GM21381 (cell line): ENCODE measurements around the gene SPOUT1.
"Not testable (repeated sequence)": the region's sequence is repeated elsewhere in the genome, so short reads cannot be mapped to it uniquely, and the experiment has no call there.

ENCODE experiments used
- ATAC-seq: cut with Tn5 transposase; IDR thresholded peaks from one replicate; pipeline ENCODE4 v1.9.1; 2021; ENCODE audit warnings: mild to moderate bottlenecking, moderate library complexity; ENCODE audit not compliant: unreplicated experiment

The SPOUT1 gene

DNA sequence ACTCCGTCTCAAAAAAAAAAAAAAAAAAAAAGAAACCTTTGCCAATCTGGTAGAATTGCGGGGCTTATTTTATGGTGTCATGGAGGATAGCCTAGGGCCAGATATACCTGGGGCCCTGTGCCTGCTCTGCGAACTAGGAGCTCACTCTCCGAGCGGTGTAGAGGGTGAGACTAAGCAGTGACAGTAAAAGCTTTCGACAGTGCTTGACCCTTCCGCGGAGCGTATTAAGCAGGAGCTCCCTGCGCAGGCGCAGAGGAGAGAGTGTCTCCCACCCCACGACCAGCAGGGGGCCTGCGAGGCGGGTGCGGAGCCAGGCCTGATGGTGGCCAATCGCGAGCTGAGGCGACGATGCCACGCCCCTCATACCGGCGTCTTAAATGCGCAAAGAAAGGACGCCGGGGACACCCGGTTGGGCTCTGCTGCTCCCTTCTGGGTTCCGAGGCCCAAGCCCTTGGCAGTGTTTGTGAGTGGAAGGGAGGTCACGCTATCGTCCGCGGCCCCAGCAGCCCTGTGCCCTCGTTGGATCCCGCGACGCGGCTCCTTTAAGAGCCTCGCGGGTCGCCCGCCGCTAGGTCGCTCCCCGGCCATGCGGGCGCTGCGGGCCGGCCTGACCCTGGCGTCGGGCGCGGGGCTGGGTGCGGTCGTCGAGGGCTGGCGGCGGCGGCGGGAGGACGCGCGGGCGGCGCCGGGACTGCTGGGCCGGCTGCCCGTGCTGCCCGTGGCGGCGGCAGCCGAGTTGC lies 11.3 kb downstream of the SPOUT1 start, which contains the start of gene ENDOG:
ENDOG (plus strand) TSS at position 402 of the 740 bp plus-strand sequence; CDS start at position 587, 185 bp downstream.
- peak; percentile 93 for ATAC-seq

DNA sequence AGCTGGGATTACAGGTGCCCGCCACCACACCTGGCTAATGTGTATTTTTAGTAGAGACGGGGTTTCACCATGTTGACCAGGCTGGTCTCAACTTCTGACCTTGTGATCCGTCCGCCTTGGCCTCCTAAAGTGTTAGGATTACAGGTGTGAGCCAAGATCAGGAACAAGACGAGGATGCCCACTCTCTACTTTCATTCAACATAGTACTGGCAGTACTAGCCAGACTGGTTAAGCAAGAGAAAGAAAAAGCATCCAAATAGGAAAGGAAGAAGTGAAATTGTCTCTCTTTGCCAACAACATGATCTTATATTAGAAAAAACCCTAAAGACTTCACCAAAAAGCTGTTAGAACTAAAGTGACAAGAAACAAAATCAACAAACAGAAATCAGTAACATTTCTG lies 18.7 kb downstream of the SPOUT1 start:
- ATAC-seq: no peak

DNA sequence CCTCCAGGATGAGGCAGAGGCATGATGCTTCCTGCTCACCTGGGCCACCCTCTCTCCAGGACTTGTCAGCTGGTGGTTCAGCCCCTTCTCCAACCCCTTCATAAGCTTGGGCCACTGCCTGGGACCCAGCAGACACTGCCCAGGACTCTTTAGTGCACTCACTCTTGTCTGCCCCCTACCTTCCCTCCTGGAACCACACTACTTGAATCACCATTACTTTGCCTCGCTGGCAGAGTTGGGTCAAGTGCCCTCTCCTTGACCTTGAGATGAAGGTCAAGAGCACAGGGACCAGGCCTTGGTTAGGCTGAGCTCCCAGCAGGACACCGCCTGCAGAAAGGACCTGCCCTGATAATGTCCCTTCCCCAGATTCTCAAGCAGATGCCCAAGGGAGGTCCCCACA lies 19.8 kb downstream of the SPOUT1 start:
- no peak for ATAC-seq

DNA sequence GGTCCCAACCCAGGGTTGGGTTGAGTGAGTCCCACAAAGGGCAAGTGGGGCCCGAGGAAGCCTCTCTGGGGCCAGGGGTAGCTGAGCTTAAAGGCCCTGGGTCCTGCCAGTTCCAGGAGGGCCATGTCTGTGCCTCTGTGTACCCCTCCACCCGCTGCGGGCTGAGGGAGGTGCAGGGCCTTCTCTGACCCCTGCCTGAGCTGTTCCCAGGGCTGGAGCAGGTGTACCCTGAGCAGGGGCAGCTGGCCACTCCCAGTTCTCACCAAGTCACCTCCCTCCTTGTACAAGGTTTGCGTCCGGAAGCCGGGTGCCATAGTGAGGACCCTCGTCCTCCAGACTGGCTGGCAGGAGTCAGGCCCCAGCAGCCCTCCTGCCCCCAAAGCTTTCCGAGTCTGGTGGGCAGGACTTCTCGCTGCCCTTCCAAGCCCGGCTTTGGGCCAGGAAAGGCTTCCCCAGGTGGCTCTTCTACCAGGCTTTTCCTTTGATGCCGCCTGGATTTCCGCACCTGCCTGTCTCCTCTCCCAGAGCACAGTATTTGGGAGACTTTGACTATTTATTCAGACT lies 20.5 kb downstream of the SPOUT1 start:
- no peak for ATAC-seq

DNA sequence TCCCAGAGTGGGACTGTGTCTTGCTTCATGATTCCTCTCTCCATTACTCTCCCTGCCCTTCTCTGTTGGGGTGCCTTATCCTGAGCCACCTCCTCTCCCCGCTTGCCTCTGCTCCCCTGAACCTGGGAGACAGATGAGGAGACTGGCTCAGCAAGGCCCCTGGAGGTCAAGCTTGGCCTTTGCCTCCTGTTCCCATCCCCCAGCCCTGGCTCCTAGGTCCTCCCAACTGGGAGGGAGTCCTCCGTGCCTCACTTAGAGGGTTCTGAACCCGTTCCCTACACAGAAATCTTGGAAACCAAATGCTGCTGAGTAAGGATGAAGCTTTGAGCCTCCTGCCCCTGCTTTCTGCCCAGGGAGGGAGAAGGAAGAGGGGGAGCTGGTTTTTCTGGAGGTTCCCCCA lies 21.1 kb downstream of the SPOUT1 start:
- ATAC-seq: no peak

DNA sequence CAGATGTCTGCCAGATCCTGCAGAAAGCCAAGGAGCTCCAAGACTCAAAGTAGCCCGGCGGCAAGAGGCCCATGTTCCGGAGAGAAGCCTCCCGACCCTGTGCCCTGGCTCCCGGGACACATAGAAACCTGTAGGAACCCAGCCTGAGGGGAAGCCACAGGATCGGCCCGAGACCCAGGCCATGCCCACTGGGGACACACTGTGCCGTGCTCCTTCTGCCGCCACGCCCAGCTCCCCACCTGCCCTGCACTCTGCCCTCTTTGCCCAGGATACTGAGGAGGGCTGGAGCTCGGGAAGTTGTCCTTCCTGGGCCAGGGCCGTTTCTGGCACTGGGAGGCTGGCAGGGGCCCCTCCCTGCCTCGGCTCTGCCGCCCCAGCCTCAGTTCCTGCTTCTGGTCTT lies 21.8 kb downstream of the SPOUT1 start:
- no peak for ATAC-seq

DNA sequence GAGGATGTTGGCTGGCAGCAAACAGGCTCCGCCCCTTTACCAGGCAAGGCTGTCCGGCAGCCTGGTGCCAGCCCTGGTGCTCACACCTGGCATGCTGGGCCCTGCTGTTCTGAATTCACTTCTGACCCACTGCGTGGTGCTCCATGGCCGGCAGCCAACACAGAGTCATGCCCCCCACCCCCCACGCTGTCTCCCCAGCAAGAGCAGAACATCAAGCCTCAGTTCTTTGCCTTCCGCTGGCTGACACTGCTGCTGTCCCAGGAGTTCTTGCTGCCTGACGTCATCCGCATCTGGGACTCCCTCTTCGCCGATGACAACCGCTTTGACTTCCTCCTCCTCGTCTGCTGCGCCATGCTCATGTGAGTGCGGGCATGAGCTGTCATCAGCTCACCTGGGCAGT lies 23.9 kb downstream of the SPOUT1 start:
- no peak for ATAC-seq

DNA sequence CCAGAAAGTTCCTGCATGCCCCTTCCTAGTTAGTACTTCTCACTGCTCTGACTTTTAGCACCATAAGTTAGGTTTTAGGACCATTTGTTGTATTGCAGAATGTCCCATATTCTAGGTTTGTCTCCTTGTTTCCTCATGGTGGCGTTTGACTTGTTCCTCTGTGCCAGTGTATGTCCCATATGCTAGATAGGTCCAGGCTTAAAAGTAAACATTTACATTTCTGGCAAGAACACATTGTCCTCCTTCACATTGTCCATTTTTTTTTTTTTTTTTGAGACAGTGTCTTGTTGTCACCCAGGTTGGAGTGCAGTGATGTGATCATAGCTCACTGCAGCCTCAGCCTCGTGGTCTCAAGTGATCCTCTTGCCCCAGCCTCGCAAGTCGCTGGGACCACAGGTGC lies 27.1 kb downstream of the SPOUT1 start:
- ATAC-seq: no peak

DNA sequence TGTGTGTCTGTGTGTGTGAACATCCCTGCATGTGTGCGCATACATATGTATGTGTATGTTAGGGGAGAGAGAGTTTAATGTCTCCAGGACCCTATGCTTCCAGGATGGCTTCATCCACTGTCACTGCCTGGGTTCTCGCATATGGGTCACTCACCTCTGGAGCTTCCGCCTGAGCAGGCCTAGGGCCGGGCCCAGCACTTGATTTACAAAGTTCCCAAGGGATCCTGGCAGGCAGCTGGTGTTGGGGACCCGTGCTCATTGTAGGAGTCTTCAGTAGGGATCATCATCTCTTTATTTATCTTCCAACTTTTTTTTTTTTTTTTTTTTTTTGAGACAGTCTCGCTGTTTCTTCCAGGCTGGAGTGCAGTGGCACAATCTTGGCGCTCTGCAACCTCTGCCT lies 29.5 kb downstream of the SPOUT1 start:
- no peak for ATAC-seq

DNA sequence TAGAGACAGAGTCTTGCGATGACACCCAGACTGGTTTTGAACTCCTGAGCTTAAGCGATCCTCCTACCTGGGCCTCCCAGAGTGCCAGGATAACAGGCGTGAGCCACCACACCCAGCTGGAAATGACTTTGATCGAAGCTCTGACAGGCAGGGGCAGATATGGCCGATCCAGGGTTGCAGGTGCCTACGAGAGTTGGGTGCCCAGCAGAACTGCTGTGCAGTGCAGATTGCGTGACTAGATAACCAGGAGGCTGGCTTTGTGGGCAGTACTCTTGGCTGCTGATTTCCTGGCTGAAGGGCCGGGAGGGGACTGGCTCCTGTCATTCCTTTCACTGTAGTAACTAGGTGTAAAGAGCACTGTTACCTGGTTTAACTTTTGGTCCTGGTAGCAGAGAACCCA lies 30.7 kb downstream of the SPOUT1 start:
- ATAC-seq: no peak

DNA sequence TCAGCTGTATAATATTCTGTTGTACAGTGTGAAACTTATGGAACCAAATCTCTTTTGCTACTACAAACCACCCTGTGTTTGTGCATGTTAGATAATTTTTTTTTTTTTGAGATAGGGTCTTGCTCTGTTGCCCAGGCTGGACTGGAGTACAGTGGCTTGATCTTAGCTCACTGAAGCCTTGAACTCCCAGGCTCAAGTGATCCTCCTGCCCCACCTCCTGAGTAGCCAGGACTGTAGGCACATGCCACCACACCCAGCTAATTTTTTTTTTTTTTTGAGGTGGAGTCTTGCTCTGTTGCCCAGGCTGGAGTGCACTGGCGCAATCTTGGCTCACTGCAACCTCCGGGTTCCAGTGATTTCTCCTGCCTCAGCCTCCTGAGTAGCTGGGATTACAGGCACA lies 34.6 kb downstream of the SPOUT1 start:
- not testable (repeated sequence) for ATAC-seq

DNA sequence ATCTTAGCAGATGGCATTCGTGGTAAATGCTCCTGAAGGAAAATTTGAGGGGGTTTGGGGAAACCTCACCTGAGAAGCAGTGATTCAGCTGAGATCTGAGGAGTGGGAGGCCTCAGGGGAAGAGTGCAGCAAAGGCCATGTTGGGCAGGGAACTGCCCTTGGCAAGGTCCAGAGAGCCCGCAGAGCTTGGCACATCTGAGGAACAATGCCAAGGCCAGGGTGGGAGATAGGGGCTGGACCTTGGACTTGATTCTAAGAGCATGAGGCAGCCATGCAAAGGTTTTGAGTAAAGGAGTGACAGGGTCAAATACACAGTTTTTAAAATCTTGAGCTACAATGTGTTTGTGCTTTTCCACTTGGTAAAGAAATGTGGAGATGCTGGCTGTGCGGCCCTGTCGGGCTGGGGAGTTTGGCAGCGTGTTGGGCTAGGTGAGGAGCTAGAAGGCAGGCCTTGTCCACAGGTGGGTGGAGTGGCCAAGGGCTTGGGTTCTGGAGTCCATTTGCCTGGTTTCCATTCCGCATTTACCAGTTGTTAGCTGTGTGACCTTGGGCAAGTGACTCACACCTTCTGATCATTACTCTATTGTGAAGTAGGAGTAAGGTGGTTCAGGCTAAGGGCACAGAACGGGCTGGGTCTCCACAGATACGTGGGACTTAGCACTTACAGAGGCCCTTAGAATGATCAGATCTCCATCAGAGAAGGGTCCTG lies 36.5 kb downstream of the SPOUT1 start:
- ATAC-seq: no peak

DNA sequence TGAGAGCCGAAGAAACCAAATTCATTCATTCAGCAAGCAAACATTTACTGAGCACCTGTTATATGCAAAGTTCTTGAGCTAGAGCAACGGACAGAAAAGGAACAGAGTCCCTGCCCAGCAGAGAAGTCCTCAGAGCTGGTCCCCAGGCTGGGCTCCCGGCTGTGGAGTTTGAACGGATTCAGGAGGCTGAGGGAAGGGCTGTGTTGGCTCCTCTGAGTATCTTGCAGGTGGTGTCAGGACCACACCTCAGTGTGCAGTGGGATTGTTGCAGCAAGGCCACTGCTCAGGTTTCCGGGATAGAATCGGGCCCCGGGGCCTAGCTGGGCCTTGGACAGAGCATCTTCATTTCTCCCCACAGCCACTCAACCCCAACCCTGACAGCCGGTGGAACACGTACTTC lies 37.5 kb downstream of the SPOUT1 start:
- ATAC-seq: no peak

DNA sequence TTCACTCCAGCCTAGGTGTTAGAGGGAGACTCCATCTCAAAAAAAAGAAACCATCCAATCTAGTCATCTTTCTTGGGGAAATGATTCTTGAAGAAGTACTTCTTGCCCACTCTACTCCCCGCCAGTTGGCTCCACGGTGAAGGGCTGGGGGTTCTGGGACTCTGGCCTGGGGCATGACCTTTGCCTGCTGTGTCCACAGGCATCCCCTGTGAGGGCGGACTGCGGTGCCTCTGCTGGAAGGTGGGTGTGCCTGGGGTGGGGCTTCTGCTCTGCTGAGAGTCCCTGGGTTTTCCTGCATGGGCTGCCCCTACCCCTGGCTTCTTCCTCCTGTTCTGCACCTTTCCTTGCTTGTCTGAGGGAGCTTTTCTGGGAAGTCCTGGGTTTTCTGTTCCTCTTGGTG lies 39.1 kb downstream of the SPOUT1 start:
- no peak for ATAC-seq

DNA sequence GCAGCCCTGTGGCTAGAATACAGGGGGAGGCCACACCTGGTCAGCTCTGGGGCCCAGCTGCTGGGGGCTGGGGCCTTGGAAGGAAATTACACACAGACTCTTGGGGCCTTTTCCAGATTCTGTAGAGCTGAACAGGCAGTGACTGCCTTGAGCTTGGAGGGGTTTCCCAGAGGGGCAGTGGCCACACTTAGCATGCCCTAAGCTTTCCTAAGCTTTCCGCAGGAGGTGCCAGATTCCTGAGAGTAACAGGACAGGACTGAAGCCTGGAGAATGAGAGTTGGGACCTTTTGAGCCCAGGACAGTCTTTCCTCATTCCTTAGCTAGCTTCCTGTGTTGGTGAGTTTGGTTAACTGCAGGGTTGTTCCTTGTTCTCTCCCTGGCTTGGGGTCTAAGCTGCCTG lies 41.1 kb downstream of the SPOUT1 start:
- ATAC-seq: no peak

DNA sequence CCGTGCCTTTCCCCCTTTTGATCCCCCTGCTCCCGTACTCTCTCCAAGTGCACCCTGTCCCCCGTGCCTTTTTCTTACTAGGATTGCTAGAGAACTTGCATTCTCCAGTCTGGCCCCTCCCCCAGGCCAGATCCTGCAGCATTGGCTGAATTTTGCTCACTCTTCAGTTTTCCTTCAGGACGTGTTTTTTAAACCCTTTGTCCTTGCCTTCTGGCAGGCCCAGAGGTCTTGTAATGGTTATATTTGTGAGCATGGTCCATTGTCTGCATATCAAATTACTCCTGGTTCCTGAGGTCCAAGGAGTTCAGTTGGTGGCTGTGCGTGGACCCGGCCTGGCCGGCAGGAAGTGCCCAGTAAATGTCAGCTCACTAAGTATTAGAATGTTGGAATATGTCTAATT lies 41.9 kb downstream of the SPOUT1 start:
- no peak for ATAC-seq

DNA sequence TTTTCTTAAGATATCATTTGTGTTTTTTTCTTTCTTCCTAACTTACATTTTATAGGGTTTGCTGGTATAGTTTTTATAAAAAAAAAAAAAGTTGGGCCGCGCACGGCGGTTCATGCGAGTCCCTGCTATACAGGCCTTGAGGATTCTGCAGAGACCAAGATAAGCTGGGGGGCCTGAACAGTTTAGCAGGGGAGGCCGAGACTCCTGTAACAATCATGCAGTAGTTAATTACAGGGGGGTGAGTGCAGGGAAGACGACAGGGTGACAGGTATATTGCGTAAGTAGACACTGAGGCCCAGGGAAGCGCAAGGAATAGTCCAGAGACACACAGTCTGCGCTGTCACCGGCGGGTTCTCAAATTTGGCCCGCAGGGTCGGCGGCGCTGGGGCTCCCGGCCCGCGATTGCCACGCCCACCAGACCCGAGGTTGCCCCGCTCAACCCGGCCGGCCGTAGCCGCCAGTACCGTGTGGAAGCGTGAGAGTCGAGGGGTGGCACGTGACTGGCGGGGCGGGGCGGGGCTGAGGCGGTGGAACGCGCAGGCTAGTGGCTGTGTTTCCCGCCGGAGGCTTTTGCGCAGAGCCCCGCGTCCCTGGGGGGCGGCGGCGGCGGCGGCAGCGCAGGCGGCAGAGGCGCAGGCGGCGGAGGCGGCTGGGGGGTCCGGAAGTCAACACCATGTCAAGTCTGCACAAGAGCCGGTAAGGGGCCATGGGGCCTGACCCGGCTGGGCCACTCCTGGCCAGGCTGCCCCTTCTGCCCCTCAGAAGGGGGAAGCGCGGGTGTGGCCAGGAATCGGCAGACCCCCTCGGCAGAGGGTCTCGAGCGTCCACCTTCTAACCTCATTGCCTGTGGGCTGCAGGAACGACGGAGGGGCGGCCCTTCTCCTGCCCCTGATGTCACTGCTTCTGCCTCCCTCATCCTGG lies 42.7 kb downstream of the SPOUT1 start, which contains the start of gene TBC1D13:
TBC1D13 (plus strand) TSS at position 573 of the 921 bp plus-strand sequence; CDS start at position 674, 101 bp downstream.
- ATAC-seq: peak; percentile 91

DNA sequence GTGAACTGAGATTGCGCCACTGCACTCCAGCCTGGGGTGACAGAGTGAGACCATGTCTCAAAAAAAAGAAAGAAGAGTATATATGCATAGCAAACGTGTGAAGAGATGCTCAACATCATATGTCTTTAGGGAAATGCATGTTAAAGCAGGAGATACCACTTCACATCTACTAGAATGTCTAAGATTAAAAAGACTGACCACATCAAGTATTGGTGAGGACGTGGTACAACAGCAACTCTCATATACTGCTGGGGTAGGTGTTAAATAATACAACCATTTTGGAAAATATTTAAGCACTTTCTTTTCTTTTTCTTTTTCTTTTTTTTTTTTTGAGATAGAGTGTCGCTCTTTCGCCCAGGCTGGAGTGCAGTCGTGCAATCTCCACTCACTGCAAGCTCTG lies 44.2 kb downstream of the SPOUT1 start:
- no peak for ATAC-seq

DNA sequence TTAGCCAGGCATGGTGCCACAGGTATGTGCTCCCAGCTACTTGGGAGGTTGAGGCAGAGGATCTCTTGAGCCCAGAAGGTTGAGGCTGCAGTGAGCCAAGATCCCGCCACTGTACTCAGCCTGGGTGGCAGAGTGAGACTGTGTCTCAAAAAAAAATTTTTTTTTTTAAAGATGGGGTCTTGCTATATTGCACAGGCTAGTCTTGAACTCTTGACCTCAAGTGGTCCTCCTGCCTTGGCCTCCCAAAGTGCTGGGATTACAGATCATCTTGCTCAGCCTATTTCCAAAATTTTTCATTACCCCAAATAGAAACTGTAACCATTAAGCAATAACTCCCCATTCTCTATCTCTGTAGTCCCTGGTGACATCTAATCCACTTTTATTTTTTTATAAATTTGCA lies 46.9 kb downstream of the SPOUT1 start:
- no peak for ATAC-seq

DNA sequence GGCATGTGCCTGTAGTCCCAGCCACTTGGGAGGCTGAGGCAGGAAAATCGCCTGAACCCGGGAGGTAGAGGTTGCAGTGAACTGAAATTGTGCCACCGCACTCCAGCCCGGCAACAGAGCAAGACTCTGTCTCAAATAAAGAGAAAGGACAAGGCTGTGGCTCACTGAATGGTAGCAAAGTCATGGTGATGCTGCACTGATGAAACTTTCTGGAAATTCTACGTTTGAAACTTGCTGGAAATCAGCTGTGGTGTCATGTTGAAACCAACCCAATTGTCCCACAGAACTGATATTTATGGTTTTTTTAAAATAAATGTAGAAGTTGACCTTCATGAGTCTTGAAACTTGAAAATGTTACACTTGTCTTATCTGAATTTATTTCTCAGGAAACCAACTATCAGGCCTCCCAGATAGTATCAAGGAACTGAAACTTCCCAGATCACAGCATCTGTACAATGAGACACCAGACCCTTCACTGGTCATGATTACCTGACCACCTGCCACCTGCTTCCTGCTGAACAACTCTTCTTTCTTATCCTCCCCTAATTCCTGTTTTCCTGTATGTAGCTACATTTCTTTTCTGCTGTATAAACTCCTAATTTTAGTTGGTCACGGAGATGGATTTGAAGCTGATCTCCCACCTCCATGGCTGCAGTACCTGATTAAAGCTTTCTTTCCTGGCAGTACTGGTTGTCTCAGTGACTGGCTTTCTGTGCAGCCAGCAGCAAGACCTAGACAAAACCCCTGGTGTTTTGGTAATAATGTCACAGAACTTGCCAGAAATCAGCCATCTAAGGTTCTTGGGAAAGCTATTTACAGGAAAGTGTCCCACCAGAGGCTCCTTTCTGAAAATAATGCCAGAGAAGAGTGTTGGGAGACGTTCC lies 48.2 kb downstream of the SPOUT1 start:
- ATAC-seq: no peak
